H9 (cell line): ENCODE measurements around the gene MS4A10. TPM values are rescaled to one million over a fixed set of nuclear protein-coding genes. Genes with fewer than 3 reads are reported as not detected.

Experiments
- DNase-seq: peaks from one replicate; pipeline ENCODE4 v3.0.0-alpha.2; 2017
- H2AFZ ChIP-seq: one replicate; pipeline ENCODE4 v1.6.1; 2013; ENCODE audit warnings: mild to moderate bottlenecking, low read length, control low read depth, moderate library complexity
- H2AK5ac ChIP-seq: 2 replicates; pipeline ENCODE4 v1.6.1; 2013; ENCODE audit warnings: low read length, control low read depth, mixed read lengths; ENCODE audit not compliant: insufficient read length
- H2BK120ac ChIP-seq: one replicate; pipeline ENCODE4 v1.6.1; 2013; ENCODE audit warnings: low read depth, mild to moderate bottlenecking, low read length, control low read depth, inconsistent platforms; ENCODE audit not compliant: poor library complexity, severe bottlenecking
- H2BK12ac ChIP-seq: 2 replicates; pipeline ENCODE4 v1.6.1; 2013; ENCODE audit warnings: low read length, control low read depth, mixed read lengths, low read depth; ENCODE audit not compliant: insufficient read length
- H2BK15ac ChIP-seq: 2 replicates; pipeline ENCODE4 v1.6.1; 2013; ENCODE audit warnings: low read depth, low read length, control low read depth
- H2BK20ac ChIP-seq: one replicate; pipeline ENCODE4 v1.6.1; 2013; ENCODE audit warnings: low read depth, mild to moderate bottlenecking, low read length, control low read depth, inconsistent platforms; ENCODE audit not compliant: poor library complexity, severe bottlenecking
- H2BK5ac ChIP-seq: 2 replicates; pipeline ENCODE4 v1.6.1; 2013; ENCODE audit warnings: low read length, control low read depth, mixed read lengths; ENCODE audit not compliant: insufficient read length
- H3K14ac ChIP-seq: 2 replicates; pipeline ENCODE4 v1.6.1; 2013; ENCODE audit warnings: low read length, control low read depth; ENCODE audit not compliant: insufficient read depth
- H3K18ac ChIP-seq: 2 replicates; pipeline ENCODE4 v1.6.1; 2013; ENCODE audit warnings: low read depth, mild to moderate bottlenecking, mixed read lengths, low read length, control low read depth; ENCODE audit not compliant: insufficient read length
- H3K23ac ChIP-seq: 2 replicates; pipeline ENCODE4 v1.6.1; 2013; ENCODE audit warnings: low read length, control low read depth, mixed read lengths, low read depth; ENCODE audit not compliant: insufficient read length
- H3K23me2 ChIP-seq: 2 replicates; pipeline ENCODE4 v1.6.1; 2013; ENCODE audit warnings: low read depth, mild to moderate bottlenecking, mixed read lengths, low read length, control low read depth; ENCODE audit not compliant: insufficient read length, poor library complexity, severe bottlenecking
- H3K27ac ChIP-seq: 2 replicates; pipeline ENCODE4 v1.5.1; 2013; ENCODE audit warnings: low read length, control low read depth, mixed read lengths, low read depth; ENCODE audit not compliant: insufficient read length
- H3K27me3 ChIP-seq: 2 replicates; pipeline ENCODE4 v1.6.1; 2013; ENCODE audit warnings: low read length, control low read depth, inconsistent platforms; ENCODE audit not compliant: insufficient read depth
- H3K4ac ChIP-seq: 2 replicates; pipeline ENCODE4 v1.6.1; 2013; ENCODE audit warnings: low read depth, mild to moderate bottlenecking, control low read depth, inconsistent platforms, low read length, moderate library complexity
- H3K4me1 ChIP-seq: 2 replicates; pipeline ENCODE4 v1.6.1; 2013; ENCODE audit warnings: low read length, control low read depth, inconsistent platforms; ENCODE audit not compliant: insufficient read depth
- H3K4me2 ChIP-seq: 2 replicates; pipeline ENCODE4 v1.6.1; 2013; ENCODE audit warnings: low read length, control low read depth, mixed read lengths; ENCODE audit not compliant: insufficient read length, insufficient read depth
- H3K56ac ChIP-seq: 2 replicates; pipeline ENCODE4 v1.6.1; 2013; ENCODE audit warnings: low read depth, mild to moderate bottlenecking, mixed read lengths, low read length, control low read depth; ENCODE audit not compliant: insufficient read length
- H3K79me1 ChIP-seq: 2 replicates; pipeline ENCODE4 v1.6.1; 2013; ENCODE audit warnings: low read depth, mild to moderate bottlenecking, moderate library complexity, low read length, control low read depth, inconsistent platforms; ENCODE audit not compliant: insufficient read depth, poor library complexity, severe bottlenecking
- H3K79me2 ChIP-seq: 2 replicates; pipeline ENCODE4 v1.6.1; 2013; ENCODE audit warnings: low read length, control low read depth, inconsistent platforms; ENCODE audit not compliant: insufficient read depth
- H3K9ac ChIP-seq: 2 replicates; pipeline ENCODE4 v1.6.1; 2013; ENCODE audit warnings: low read length, control low read depth, mixed read lengths; ENCODE audit not compliant: insufficient read length; ENCODE audit errors: extremely low read depth
- H3K9me3 ChIP-seq: one replicate; pipeline ENCODE4 v1.6.1; 2013; ENCODE audit warnings: low read depth, low read length, inconsistent platforms; ENCODE audit not compliant: control insufficient read depth
- H3T11ph ChIP-seq: one replicate; pipeline ENCODE4 v1.6.1; 2013; ENCODE audit warnings: mild to moderate bottlenecking, low read length, control low read depth, inconsistent platforms
- H4K20me1 ChIP-seq: one replicate; pipeline ENCODE4 v1.6.1; 2013; ENCODE audit not compliant: control insufficient read depth, insufficient read length, insufficient read depth
- H4K5ac ChIP-seq: 2 replicates; pipeline ENCODE4 v1.6.1; 2013; ENCODE audit warnings: low read depth, mild to moderate bottlenecking, mixed read lengths, low read length, control low read depth; ENCODE audit not compliant: insufficient read length
- H4K8ac ChIP-seq: replicated peaks from 2 replicates; pipeline ENCODE4 v1.6.1; 2013; ENCODE audit warnings: low read length, control low read depth, mixed read lengths, low read depth; ENCODE audit not compliant: insufficient read length
- H4K91ac ChIP-seq: 2 replicates; pipeline ENCODE4 v1.6.1; 2013; ENCODE audit warnings: low read depth, mild to moderate bottlenecking, moderate library complexity, mixed read lengths, low read length, control low read depth; ENCODE audit not compliant: insufficient read length
- H3K27ac Mint-ChIP-seq, 3 experiments: 2 replicates in 2 of 3; 3 replicates in 1 of 3; pipeline ENCODE4 v1.8.0; 2020 to 2021; ENCODE audit warnings: mixed read lengths in 3 of 3, mild to moderate bottlenecking in 1 of 3, moderate library complexity in 1 of 3
- H3K27me3 Mint-ChIP-seq: 2 replicates; pipeline ENCODE4 v1.8.0; 2021; ENCODE audit warnings: low read depth, mild to moderate bottlenecking, moderate library complexity, mixed read lengths
- H3K36me3 Mint-ChIP-seq, 3 experiments: 2 replicates in 2 of 3; 3 replicates in 1 of 3; pipeline ENCODE4 v1.8.0; 2020 to 2021; ENCODE audit warnings: low read depth in 3 of 3, mixed read lengths in 3 of 3; ENCODE audit not compliant: insufficient read depth in 1 of 3
- H3K4me1 Mint-ChIP-seq, 2 experiments: 2 replicates each; pipeline ENCODE4 v1.8.0; 2020; ENCODE audit warnings: mixed read lengths in 2 of 2
- H3K4me3 Mint-ChIP-seq, 2 experiments: 2 replicates in 1 of 2; 3 replicates in 1 of 2; pipeline ENCODE4 v1.8.0; 2020 to 2021; ENCODE audit warnings: mild to moderate bottlenecking in 2 of 2, mixed read lengths in 2 of 2, moderate library complexity in 1 of 2
- H3K9me3 Mint-ChIP-seq, 2 experiments: 2 replicates in 1 of 2; 3 replicates in 1 of 2; pipeline ENCODE4 v1.8.0; 2020; ENCODE audit warnings: mild to moderate bottlenecking in 2 of 2, mixed read lengths in 2 of 2, moderate library complexity in 1 of 2
- CTCF ChIP-seq: fragments of 200-600 bp; sonication (generic); conservative IDR thresholded peaks from 3 replicates; pipeline ENCODE4 v1.8.0; 2021; ENCODE audit warnings: antibody characterized with exemption, mild to moderate bottlenecking
- WGBS: extraction: QIAGEN DNeasy Blood & Tissue Kit; methylation state at CpG from one replicate; pipeline ENCODE4 v1.1.7; 2013; ENCODE audit warnings: missing lambda C conversion rate, low lambda C conversion rate, mixed read lengths; ENCODE audit not compliant: insufficient read length; ENCODE audit errors: extremely low coverage; 5-methylcytosine and 5-hydroxymethylcytosine counted together
- total RNA-seq: library from RNA; stranded (reverse); gene quantifications from 2 replicates; pipeline ENCODE4 v1.2.1, GENCODE V29; 2021

Gene MS4A10
- total RNA-seq, 1 experiment from 2014 or later = not detected

DNA sequence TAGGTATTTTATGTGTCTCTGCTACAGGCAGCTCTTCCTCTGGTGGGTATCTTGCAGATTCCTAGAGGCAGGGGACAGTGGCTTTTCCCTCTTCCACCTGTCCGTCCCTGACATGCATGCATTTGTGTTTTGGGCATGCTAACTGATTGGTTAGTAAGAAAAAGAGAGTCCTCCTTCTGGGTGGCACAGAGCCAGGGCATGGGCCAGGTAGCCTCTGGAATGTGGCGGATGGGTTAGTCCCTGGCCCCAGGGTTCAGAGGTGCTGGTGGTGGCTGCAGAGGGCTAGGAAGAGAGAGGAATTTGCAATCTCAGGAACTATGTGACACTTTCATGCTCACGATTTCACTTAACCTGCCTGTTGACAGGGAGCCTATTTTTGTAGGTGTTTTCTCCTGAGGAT is 34.2 kb upstream of the MS4A10 start:
- H3K36me3 Mint-ChIP-seq = no peaks in the 10 kb centered on the region; a peak in 2 of 7 replicates
- Histone ChIP-seq H3K79me1 (no peaks in the 10 kb centered on the region), H3K23ac (no peak overlapping the region)

More for the DNA sequence above, 34.2 kb upstream of the MS4A10 start:
- Mint-ChIP-seq H3K27ac (no peak overlapping the region), H3K9me3 (peaks cover 0 to 4% of the 10 kb centered on the region in 2 experiments; a peak in 2 of 5 replicates), H3K4me1 (peaks cover 0 to 3% of the 10 kb centered on the region in 2 experiments; a peak in 1 of 4 replicates), H3K27me3 (peaks cover 8% of the 10 kb centered on the region), H3K4me3 (no peak overlapping the region)
- Histone ChIP-seq H3K4me1 (no peaks in the 10 kb centered on the region), H3T11ph (no peak overlapping the region), H2BK120ac (no peak overlapping the region), H4K20me1 (no peaks in the 10 kb centered on the region), H4K91ac (no peak overlapping the region), H3K9me3 (no peaks in the 10 kb centered on the region), H2BK5ac (no peak overlapping the region), H4K8ac (no peak overlapping the region), H3K79me2 (no peaks in the 10 kb centered on the region), H3K4me2 (no peak overlapping the region), H2BK15ac (no peak overlapping the region), H3K27ac (no peak overlapping the region), H2AFZ (no peak overlapping the region), H4K5ac (no peak overlapping the region), H3K27me3 (no peaks in the 10 kb centered on the region; the same call in 1 of the 2 replicates), H3K23me2 (no peaks in the 10 kb centered on the region), H3K4ac (no peak overlapping the region), H3K56ac (no peak overlapping the region), H2AK5ac (no peak overlapping the region), H2BK20ac (no peak overlapping the region), H3K18ac (no peak overlapping the region), H2BK12ac (no peak overlapping the region), H3K14ac (no peak overlapping the region), H3K9ac (no peak overlapping the region)
- WGBS = no CpG with 5 or more reads among the region's 3 CpGs
- DNase-seq = no peak
- TF ChIP-seq CTCF = no peak
